ENCODE results near the gene SH3RF1. TPM values are rescaled to one million over a fixed set of nuclear protein-coding genes. Genes with fewer than 3 reads are reported as not detected.

SH3RF1 gene
- total and polyA plus RNA-seq, 2 of the 8 experiments (the other 6 are each of a cell fraction or from before 2014, with no cell fraction given) = 6.9 to 15.1 TPM

- H4K20me1 ChIP-seq (replicated peaks in 1 of 2; ENCODE audit: control insufficient read depth in 1 of 2, insufficient read depth in 2 of 2, low read length in 2 of 2) = peaks cover 0 to 3% of the 10 kb centered on the region in 2 experiments
- H3K23ac ChIP-seq (ENCODE audit: insufficient read length) = no peak overlapping the region
- DNase-seq (ENCODE audit: low read depth in 1 of 2, low spot score in 2 of 2) (no peak), FAIRE-seq (no peak)
- ChIA-PET POLR2A (ENCODE audit: partially characterized antibody) (interaction anchor here (1.0 kb wide), 1 partner anchor 32 kb away, joined by 3 read pairs; no protein-coding TSS in a partner anchor), CTCF (ENCODE audit: partially characterized antibody) (interaction anchor here (0.9 to 1.6 kb wide), 4 partner anchors 14 to 110 kb away, joined by 3 to 4 read pairs (median 4); no protein-coding TSS in a partner anchor)
- no peak overlapping the region for H2AK5ac ChIP-seq (ENCODE audit: low read depth, low read length)
- no peak for TF ChIP-seq RAD21 (IDR thresholded peaks at IDR 0.05 in 1 of 2, conservative IDR thresholded peaks at IDR 0.05 in 1 of 2; ENCODE audit: low read depth in 2 of 2, low read length in 2 of 2)
- TF ChIP-seq RFX5 (IDR thresholded peaks at IDR 0.05; ENCODE audit: borderline replicate concordance, low read depth, low read length) = no peak
- TF ChIP-seq EZH2 (IDR thresholded peaks at IDR 0.05; ENCODE audit: low read depth, low read length, severe bottlenecking) = no peak
- TF ChIP-seq SIN3A (conservative IDR thresholded peaks at IDR 0.05 in 1 of 2, IDR thresholded peaks at IDR 0.05 in 1 of 2; ENCODE audit: low read depth in 1 of 2, low read length in 2 of 2) = no peak
- no peak for TF ChIP-seq BCL11A (IDR thresholded peaks at IDR 0.05; ENCODE audit: low read depth in 2 of 2, low read length in 2 of 2)
- no peak for TF ChIP-seq JUN (IDR thresholded peaks at IDR 0.05; ENCODE audit: low read depth, low read length)
- TF ChIP-seq JUND (IDR thresholded peaks at IDR 0.05; ENCODE audit: low read length) = no peak
- TF ChIP-seq POLR2AphosphoS5 (IDR thresholded peaks at IDR 0.05; ENCODE audit: low read depth, low read length) = no peak
- no peak for TF ChIP-seq SIRT6 (IDR thresholded peaks at IDR 0.05; ENCODE audit: low read length)
- no peak for TF ChIP-seq SIX5 (IDR thresholded peaks at IDR 0.05; ENCODE audit: low read depth, low read length)
- no peak for TF ChIP-seq SAP30 (IDR thresholded peaks at IDR 0.05; ENCODE audit: insufficient read depth, insufficient replicate concordance, low read length)
- no peak for TF ChIP-seq NRF1 (IDR thresholded peaks at IDR 0.05; ENCODE audit: low read depth, low read length)
- H3K27ac ChIP-seq (ENCODE audit: low read depth, low read length) = no peak overlapping the region
- no peaks in the 10 kb centered on the region for H3K36me3 ChIP-seq (ENCODE audit: control insufficient read depth in 2 of 4, insufficient read depth in 4 of 4, low read length in 3 of 4)
- H2AFZ ChIP-seq (ENCODE audit: low read length) = no peak overlapping the region
- H2BK12ac ChIP-seq (ENCODE audit: low read depth, low read length) = no peak overlapping the region
- no peaks in the 10 kb centered on the region for H3K23me2 ChIP-seq (ENCODE audit: low read depth, low read length)
- H3K14ac ChIP-seq (ENCODE audit: insufficient read length) = no peak overlapping the region
- no peak overlapping the region for H2BK5ac ChIP-seq (ENCODE audit: low read depth, low read length)
- H3K9me3 ChIP-seq (ENCODE audit: insufficient read depth in 2 of 2, low read depth in 1 of 2, low read length in 1 of 2) = no peaks in the 10 kb centered on the region
- no peak overlapping the region for H3K18ac ChIP-seq (ENCODE audit: extremely low read depth, low read length)
- no peaks in the 10 kb centered on the region for H3K27me3 ChIP-seq (replicated peaks in 1 of 4; ENCODE audit: control insufficient read depth in 3 of 4, extremely low read depth in 1 of 4, insufficient read depth in 3 of 4, low read length in 3 of 4)
- no peak overlapping the region for H2BK20ac ChIP-seq (ENCODE audit: low read length)
- H3K79me1 ChIP-seq (ENCODE audit: low read depth, low read length) = peaks cover 3% of the 10 kb centered on the region
- peaks cover 0 to 2% (median under 1%) of the 10 kb centered on the region in 4 experiments; a peak in 4 of 7 replicates for H3K4me1 ChIP-seq (replicated peaks in 1 of 4; ENCODE audit: control insufficient read depth in 3 of 4, insufficient read depth in 4 of 4, low read length in 3 of 4)
- no peak overlapping the region for H3K4me2 ChIP-seq (ENCODE audit: insufficient read depth in 1 of 2, low read depth in 2 of 2, low read length in 2 of 2)
- no peak overlapping the region for H2BK120ac ChIP-seq (replicated peaks; ENCODE audit: low read depth, low read length)
- no peak overlapping the region for H3K9ac ChIP-seq (replicated peaks in 1 of 4; ENCODE audit: extremely low read depth in 1 of 4, low read depth in 3 of 4, low read length in 3 of 4)
- no peak overlapping the region for H4K8ac ChIP-seq (ENCODE audit: extremely low read depth, insufficient read depth, low read length)
- H3K4me3 ChIP-seq (ENCODE audit: extremely low read depth in 1 of 4, insufficient read depth in 2 of 4, low read depth in 3 of 4, low read length in 4 of 4) = no peak overlapping the region
- 100% methylated on average over 1 of the region's 1 CpG; no CpG with 5 or more reads in 1 of the 2 experiments for WGBS, 2 experiments (ENCODE audit: extremely low coverage in 1 of 2, insufficient coverage in 1 of 2, insufficient read length in 1 of 2, insufficient replicate concordance in 2 of 2, low coverage in 1 of 2, low lambda C conversion rate in 2 of 2, missing lambda C conversion rate in 1 of 2)
- H4K5ac ChIP-seq (ENCODE audit: insufficient read length, low read depth, low read length) = no peak overlapping the region
- H3K79me2 ChIP-seq (ENCODE audit: control insufficient read depth in 1 of 2, insufficient read depth in 2 of 2, low read length in 2 of 2) = peaks cover 3 to 42% of the 10 kb centered on the region in 2 experiments; a peak in 3 of 4 replicates
- no peak overlapping the region for H3K4ac ChIP-seq (replicated peaks; ENCODE audit: insufficient read length, low read depth, low read length)
- no peak overlapping the region for H4K91ac ChIP-seq (replicated peaks; ENCODE audit: insufficient read length, low read length)
- H2BK15ac ChIP-seq (ENCODE audit: low read length) = no peak overlapping the region
- H3K56ac ChIP-seq (replicated peaks; ENCODE audit: insufficient read length, low read depth, low read length) = no peak overlapping the region
Observed at GRCh38 chr4:169238445-169238844, 32.3 kb downstream of the SH3RF1 start.
